GM18870 (cell line): ENCODE results near the gene CEACAM16.

Experiments
- ATAC-seq: cut with Tn5 transposase; IDR thresholded peaks from one replicate; pipeline ENCODE4 v1.9.1; 2021; ENCODE audit warnings: moderate library complexity; ENCODE audit not compliant: unreplicated experiment

Gene CEACAM16

DNA sequence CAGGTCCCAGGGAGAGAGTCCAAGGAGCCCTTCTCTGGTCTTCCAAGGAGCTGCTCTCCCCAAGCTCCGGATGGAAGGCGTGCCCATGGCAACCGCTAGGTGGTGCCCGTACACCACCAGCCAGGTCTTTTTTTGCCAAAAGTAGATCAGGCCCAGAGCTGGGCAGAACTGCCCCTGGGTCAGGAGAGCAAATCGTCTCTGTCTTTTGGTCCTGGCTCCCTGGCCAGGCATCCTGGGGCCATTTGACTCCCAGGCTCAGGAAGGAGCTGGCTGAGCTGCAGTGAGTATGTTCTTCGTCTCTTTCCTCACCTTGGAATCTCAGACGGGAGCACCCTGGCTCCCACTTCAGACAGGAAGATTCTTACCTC lies 25.0 kb downstream of the CEACAM16 start:
- ATAC-seq: no peak

DNA sequence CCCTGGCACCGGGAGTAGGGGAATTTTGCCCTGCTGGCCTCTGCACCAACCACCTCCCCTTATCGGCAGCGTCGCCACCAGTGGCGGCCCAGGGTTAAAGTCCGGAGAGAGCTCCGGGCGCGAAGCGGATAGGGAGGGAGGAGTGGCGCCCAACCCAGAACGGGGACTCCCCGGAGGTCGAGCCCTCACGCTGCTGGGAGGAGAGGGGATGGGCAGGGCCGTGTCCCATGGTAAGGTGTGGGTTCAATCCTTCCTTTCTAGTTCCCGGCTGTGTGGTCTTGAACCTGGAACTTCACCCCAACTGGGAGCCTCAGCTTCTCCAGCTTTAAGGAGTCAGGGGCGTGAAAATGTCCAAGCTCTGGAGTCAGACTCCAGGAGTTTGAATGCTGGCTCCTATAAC lies 26.3 kb downstream of the CEACAM16 start:
- ATAC-seq: no peak

DNA sequence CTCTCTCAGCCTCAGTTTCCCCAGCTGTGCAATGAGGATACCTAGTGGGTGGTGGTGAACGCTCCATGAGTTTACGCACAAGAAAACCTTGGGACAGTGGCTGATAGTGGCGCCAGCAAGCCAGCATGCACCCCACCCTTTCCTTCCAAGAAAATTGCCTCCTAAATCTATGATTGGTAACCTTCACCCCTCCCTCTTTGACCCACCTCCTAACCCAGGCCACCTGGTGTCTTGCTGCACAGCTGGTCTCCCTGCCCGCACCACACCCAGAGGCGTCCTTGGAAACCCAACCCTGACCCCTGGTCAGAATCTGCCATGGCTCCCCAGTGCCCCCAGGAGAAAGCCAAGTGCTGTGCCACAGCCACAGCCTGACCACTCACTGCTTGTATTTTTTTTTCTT lies 26.7 kb downstream of the CEACAM16 start:
- no peak for ATAC-seq

DNA sequence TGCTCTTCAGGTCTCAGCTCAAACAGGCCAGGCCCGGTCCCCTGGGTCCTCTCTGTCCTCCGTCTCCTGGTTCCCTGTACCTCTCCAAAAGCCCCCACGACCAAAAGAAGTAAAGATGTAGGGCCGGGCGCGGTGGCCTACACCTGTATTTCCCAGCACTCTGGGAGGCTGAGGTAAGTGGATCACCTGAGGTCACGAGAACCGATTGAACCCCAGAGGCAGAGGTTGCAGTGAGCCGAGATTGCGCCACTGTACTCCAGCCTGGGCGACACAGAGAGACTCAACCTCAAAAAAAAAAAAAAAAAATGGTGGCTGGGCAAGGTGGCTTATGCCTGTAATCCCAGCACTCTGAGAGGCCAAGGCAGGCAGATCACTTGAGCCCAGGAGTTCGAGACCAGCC lies 27.5 kb downstream of the CEACAM16 start:
- ATAC-seq: no peak

DNA sequence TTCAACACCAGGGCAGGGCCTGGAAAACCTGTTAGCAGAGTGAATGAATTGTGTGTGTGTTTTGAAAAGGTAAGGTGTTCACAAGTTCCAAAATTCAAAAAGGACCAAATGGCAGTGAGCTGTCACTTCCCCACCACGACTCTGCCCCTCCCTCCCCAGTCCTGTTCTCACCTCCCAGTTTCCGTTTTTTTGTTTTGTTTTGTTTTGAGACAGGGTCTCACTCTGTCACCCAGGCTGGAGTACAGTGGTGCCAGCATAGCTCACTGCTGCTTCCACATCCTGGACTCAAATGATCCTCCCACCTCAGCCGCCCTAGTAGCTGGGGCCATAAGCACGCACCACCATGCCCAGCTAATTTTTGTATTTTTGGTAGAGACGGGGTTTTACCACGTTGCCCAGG lies 29.2 kb downstream of the CEACAM16 start:
- no peak for ATAC-seq

DNA sequence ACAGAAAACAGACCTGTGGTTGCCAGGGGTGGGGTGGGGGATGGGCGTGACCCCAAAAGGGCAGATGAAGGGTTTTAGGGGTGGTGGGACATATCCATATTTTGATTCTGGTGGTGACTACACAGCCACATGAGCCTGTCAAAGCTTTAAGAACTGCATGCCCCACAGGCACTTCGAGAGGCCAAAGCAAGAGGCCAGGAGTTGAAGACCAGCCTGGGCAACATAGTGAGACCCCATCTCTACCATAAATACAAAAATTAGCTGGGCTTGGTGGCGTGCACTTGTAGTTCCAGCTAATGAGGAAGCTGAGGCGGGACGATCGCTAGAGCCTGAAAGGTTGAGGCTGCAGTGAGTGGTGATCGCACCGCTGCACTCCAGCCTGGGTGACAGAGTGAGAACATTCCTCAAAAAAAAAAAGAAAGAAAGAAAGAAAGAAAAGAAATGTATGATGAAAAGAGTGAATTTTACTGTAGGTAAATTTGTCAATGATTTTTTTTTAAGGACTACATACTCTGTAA lies 30.6 kb downstream of the CEACAM16 start:
- no peak for ATAC-seq

DNA sequence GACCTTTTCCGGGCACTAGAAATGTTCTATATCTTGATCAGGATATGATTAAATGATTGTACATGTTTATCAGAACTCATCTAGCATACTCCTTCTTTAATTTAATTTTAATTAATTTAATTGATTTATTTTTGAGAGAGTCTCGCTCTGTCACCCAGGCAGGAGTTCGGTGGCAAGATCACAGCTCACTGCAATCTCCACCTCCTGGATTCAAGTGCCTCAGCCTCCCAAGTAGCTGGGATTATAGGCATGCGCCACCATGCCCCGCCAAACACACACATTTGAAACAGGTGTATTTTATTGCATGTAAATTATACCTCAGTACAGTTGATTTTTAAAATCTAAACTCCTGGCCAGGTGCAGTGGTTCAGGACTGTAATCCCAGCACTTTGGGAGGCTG lies 32.1 kb downstream of the CEACAM16 start:
- no peak for ATAC-seq

DNA sequence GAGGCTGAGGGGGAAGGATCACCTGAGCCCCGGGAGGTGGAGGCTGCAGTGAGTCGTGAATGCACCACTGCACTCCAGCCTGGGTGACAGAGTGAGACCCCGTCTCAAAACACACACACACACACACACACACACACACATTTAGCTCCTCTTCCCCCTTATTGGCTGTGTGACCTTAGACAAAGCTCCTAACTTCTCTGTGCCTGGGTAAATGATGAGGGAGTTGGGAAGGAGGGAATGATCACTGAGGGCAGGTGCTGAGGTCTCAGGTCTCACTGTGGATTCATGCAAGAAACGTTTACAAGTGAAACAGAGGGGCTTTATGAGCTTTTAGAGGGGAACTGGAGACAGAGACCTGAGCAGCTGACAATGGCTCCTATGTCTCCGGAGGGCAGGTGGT lies 32.7 kb downstream of the CEACAM16 start:
- no peak for ATAC-seq

DNA sequence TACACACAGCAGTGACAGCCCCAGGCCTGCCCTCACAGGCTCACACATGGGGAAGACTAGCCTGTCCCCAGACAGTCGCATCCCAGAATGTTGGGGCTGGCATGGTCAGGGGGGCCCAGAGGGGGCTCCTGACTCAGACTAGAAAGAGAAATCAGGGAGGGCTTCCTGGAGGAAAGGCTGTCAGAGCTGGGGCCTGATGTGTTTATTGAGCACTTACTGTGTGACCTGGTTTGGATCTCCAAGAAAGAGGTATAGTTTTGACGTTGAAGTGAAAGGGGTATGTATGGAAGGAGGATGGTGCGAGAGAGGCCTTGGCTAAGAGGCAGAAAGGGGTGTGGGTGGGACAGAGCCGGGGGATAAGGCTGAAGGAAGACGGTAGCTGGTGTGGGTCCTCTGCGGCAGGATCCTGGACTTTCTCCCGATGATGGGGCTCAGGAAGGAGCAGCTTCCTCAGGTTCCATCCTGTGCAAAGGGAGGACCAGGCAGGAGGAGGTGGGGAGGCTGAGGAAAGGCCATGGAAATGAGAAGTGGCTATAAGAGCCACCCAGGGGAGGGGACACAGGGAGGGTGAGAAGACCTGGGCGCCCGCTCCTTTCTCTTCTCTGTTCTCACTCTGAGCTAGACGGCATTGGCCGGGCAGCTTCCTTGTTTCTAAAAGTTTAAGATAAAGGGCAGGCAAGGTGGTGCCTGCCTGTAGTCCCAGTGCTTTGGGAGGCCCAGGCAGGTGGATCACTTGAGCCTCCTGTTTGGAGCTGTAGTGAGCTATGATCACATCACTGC lies 33.5 kb downstream of the CEACAM16 start:
- no peak for ATAC-seq

DNA sequence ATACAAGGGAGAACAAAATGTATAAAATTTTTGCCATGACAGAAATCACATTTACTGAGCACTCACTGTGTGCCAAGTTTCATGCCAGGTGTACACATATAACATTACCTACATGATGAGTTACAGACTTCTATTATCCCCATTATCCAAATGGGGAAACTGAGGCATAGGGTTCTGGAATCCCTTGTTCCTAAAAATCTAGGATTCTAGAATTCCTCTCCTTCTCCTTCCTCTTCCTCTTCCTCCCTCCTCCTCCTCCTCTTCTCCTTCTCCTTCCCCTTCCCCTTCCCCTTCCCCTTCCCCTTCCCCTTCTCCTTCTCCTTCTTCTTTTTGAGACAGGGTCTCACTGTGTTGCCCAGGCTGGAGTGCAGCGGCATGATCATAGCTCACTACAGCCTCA lies 35.4 kb downstream of the CEACAM16 start:
- no peak for ATAC-seq

DNA sequence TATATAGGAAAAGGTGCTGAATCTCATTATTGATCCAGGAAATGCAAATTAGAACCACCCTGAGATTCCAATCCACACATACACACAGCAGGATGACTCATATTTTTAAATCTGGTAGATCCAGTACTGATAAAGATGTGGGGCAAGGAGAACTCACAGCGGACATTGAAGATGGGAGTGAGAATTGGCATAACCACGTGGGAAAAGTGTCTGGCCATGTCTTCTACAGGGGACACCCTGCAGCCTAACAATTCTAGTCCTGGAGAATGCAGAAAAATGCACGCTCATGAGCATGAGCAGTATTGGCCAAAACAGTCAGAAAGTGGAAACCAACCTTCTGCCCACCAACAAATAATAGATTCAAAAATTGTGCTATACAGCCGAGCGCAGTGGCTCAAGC lies 36.1 kb downstream of the CEACAM16 start:
- no peak for ATAC-seq

DNA sequence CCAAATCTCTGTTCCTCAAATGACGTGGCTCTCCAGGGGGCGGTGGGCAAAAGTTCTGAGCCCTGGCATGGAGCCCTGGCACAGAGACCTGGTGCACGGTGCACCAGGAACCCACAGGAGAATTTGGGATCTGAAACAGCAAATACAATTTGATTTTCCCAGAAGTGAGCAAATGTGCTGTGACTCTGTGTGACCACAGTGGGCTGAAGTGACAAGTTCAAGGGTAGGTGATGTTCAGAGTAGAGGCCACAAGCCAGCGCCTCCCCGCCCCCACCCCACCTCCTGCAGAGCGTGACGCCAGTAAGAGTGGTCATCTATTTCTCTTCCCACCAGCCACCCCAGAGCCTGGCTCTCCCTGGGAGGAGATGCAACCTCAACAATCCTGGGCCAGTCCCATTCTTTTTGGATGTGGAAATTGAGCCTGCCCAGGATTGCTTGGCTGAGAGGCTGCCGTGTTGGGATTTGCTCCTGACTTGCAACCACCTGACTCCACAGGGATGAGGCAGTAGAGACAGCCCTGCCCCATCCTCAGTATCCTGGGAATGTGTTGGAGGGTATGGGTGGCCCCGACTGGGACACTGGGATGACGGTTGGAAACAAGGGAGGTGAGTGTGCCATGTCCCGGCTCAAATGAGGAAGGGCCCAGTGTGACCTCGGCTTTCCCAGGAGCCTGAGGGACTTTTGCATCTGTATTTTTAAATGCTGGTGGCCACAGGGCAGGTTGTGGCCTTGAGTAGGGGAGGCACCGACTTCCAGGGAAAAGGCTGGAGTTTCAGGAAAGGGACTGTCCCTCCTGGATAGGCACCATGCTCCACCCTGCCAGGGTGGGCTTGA lies 38.5 kb downstream of the CEACAM16 start:
- ATAC-seq: no peak

DNA sequence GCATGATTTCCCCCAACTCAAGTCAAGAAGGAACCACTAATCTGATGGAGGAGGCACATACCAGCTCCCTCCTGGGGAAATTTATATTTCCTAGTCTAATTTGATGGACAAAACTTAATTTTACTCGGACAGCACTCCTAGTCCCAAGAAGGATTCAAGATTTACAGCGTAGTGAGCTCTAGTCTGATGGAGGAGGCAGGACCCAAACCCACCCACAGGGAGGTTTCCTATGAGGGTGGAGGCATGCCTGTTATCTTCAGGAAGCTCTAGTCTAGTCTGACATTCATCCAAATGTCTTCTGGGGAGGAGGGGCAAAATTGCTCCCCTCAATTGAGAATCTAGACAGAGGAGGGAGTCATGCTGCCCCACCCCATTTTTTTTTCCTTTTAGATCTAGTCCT lies 39.2 kb downstream of the CEACAM16 start:
- ATAC-seq: no peak

DNA sequence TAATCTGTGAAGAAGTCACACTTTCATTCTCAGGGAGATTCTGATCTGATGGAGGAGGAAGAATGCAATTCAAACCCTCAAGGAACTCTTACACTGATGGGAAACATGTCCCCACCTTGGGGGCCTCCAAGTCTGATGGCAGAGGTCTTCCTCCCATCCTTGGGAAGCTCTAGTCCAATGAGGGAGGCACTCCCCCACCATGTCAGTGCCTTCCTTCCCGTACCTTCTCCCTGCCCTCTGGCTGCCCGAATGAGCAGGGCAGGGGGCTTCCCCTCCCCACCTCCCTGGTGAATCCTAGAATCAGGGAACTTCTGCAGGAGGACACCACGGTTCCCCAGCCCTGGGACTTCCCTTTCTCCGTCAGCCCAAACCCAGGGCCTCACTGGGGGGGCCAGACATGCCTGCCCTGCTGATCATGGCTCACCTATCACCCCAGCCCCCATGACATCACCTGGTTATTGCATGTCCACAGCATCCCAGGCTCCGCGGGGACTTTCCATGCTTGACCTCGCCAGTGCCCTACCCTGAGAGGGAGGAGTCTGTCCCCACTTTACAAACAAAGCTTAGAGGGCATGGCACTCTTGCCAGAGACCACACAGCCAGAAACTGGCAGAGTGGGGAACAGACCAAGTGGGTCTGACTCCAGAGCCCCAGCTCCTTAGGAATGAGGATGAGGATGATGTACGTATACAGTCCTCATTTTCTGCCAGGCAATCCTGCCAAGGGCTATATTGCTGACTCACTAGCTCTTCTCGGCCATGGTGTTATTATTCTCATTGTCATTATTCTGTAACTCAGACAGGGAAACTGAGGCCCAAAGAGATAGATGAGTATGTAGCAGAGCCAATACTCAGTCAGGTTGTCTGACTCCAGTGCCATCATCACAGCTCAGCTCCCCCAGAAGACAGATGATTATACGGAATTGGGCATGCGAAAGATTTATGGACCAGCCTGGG lies 39.9 kb downstream of the CEACAM16 start:
- ATAC-seq: no peak

DNA sequence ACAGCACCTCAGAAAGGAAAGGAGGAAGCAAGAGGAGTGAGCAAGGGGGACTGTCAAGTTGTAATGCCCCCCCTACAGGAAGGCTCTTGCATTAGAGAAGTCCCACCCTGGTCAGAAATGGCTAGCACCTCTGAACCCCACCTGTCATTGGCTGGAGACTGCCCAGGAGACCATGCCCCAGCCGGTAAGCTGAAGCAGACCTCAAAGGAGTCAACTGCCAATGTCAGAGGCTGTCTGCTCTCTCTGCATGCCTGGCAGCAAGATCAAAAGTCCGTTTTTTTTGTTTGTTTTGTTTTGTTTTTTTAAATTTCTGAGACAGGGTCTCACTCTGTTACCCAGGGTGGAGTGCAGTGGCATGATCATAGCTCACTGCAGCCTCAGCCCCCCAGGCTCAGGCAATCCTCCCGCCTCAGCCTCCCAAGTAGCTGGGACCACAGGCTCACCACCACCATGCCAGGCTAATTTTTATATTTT lies 41.4 kb downstream of the CEACAM16 start:
- ATAC-seq: no peak

DNA sequence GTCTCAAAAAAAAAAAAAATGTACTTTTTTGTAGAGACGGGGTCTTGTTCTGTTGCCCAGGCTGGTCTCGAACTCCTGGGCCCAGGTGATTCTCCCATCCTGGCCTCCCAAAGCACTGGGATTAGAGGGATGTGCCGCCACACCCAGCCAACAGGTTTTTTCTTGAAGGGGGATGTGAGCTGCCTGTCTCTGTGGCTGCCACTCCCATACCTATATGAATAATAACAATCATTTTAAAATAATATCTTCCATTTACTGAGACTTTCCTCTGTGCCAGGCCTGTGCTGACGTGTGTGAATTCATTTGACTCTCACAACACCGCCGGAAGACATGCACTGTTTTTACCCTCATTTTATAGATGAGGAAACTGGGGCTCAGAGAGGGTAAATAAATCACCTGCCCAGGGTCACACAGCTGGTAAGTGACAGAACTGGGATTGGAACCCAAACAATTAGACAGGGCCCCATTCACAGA lies 42.3 kb downstream of the CEACAM16 start:
- no peak for ATAC-seq

DNA sequence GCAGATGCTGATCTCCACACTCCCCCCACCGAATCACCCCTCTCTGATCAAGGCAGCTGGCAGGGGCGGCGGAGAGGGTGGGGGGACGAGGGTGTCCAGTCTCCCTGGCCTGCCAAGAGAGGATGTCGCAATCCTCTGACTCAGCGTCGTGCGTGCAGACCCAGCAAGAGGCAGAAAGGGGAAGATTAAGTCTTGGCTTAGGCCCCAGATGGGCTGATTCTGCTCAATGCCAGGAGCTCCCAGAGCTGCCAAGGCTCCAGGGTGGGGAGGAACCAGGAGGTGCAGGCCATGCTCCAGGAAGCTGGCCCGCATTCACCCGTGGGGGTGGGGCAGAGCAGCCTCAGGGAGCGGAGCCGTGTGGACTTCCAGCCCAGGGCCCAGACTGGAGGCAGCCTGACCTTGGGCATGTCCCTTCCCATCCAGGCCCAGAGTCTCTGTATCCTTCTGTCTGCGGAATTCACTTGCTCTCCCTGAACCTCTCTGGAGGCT lies 42.9 kb downstream of the CEACAM16 start:
- no peak for ATAC-seq

DNA sequence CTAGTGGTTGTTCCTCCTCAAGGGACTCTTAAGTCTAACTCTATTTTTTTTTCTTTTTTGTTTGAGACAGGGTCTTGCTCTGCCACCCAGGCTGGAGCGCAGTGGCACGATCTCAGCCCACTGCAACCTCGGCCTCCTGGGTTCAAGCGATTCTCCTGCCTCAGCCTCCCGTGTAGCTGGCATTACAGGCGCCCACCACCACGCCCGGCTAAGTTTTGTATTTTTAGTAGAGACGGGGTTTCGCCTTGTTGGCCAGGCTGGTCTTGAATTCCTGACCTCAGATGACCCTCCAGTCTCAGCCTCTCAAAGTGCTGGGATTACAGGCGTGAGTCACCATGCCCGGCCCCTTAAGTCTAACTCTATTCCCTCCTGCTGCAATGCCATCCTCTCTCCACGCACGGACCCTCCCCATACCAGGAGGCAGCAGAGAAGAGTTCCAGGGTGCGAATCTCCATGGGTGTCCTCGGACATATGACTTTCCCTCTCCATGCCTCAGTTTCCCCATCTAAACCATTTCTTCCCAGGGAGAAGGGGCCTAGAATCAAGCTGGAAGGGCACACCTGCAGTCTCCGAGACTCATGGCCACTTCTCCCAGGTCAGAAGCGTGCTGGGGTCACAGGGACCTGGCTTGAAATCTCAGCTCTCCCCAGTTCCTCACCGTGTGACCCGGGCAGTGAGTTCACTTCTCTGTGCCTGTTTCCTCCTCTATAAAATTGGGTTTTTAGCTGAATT lies 43.5 kb downstream of the CEACAM16 start:
- ATAC-seq: no peak

DNA sequence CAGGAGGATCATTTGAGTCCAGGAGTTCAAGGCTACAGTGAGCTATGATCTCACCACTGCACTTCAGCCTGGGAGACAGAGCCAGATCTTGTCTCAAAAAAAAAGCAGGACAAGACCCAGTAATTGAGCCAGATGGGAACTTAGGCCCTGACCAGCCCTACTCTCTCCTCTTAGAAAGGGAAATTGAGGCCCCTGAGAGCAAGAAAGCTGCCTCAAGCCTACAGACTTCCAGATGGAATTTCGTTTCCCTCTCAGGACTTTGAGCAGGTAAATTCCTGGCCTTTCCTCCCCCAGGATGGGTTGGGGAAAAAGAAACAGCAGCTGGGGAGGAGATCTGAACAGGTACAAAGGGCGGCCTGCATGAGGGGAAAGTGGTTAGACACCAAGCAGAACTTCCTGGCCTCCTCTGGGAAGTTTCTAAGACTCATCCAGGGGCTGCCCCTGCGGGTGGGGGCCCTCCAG lies 46.0 kb downstream of the CEACAM16 start:
- no peak for ATAC-seq

DNA sequence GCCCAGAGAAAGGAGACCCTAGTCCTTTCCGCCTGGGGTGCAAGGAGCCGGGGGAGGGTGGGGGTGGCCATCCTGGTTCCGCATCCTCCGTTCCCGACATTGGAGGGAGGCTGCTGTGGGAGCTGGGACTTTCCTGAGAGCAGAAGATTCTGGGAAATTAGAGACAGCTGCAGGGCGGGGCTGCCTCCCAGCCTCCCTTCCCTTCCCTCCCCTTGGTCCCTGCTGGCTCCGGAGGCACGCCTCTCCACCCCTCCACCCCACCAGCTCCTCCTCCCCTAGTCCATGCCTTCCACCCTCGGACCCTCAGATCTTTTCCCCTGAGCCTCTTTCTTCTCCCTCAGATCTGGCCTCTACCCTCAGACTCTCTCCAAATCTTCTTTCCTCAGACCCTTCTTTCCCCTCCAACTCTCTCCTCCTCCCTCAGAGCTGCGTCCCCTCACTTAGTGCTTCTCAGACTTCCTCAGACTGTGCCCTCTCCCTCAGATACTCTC lies 46.4 kb downstream of the CEACAM16 start:
- ATAC-seq: no peak
